Stimulated activated CD8-positive, alpha-beta memory T cell treated with anti-CD3 and anti-CD28 coated beads, Interleukin-7, amount 100 ng/mL, for 48 hours (primary cell): Measurements from ENCODE around the gene ZNF497.
"Not testable (repeated sequence)": the region's sequence is repeated elsewhere in the genome, so short reads cannot be mapped to it uniquely, and the experiment has no call there.

Experiments used
- DNase-seq, 2 donors: peaks; one replicate each; pipeline ENCODE4 v3.0.0-alpha.2; 2020; ENCODE audit warnings: low read depth in 1 of 2; ENCODE audit errors: extremely low read depth in 1 of 2

ZNF497 gene

GRCh38 chr19:58394821-58395219 lies 32.3 kb upstream of the ZNF497 start:
- DNase-seq = no peak

- no peak for DNase-seq
Measured at GRCh38 chr19:58393725-58394033, 31.1 kb upstream of the ZNF497 start.

GRCh38 chr19:58392945-58393724 lies 30.6 kb upstream of the ZNF497 start:
- no peak for DNase-seq

GRCh38 chr19:58388175-58388526 lies 25.6 kb upstream of the ZNF497 start:
- no peak for DNase-seq

GRCh38 chr19:58387338-58388174 lies 25.0 kb upstream of the ZNF497 start:
- no peak for DNase-seq

- DNase-seq = peak; percentile 84 to 95
Measured at GRCh38 chr19:58386576-58387337, 24.2 kb upstream of the ZNF497 start, which contains the start of gene RPS5. RPS5 (plus strand) TSS chr19:58387269; CDS start chr19:58388138, 869 bp downstream.

- no peak for DNase-seq
Measured at GRCh38 chr19:58385891-58386575, 23.5 kb upstream of the ZNF497 start.

GRCh38 chr19:58385313-58385890 lies 22.9 kb upstream of the ZNF497 start:
- DNase-seq = no peak

- no peak for DNase-seq
Measured at GRCh38 chr19:58382997-58383603, 20.5 kb upstream of the ZNF497 start.

GRCh38 chr19:58381460-58382212 lies 19.1 kb upstream of the ZNF497 start:
- DNase-seq = no peak

GRCh38 chr19:58380662-58381459 lies 18.3 kb upstream of the ZNF497 start, which contains the start of gene ZNF837:
ZNF837 (minus strand) TSS chr19:58381030; CDS start chr19:58369332, 11,698 bp downstream.
- peak; percentile 92 to 99 for DNase-seq

- DNase-seq = no peak
Measured at GRCh38 chr19:58380037-58380661, 17.6 kb upstream of the ZNF497 start.

- DNase-seq = no peak
Measured at GRCh38 chr19:58379246-58379645, 16.7 kb upstream of the ZNF497 start.

- not testable (repeated sequence) for DNase-seq
Measured at GRCh38 chr19:58376724-58377123, 14.2 kb upstream of the ZNF497 start.

GRCh38 chr19:58374200-58374599 lies 11.6 kb upstream of the ZNF497 start:
- DNase-seq = no peak

- no peak for DNase-seq
Measured at GRCh38 chr19:58372311-58373133, 10.0 kb upstream of the ZNF497 start.
